Peyer's patch (tissue), 4 donors: ENCODE data around the gene MED28.

Source experiments
- CTCF ChIP-seq, 6 experiments: fragments of 450-650 bp in 4 of 6; fragments of 200-600 bp in 2 of 6; sonication (generic) in 1 of 6; IDR thresholded peaks; one replicate each; pipeline ENCODE4 v1.5.1; 2017 to 2019; ENCODE audit warnings: antibody characterized with exemption in 6 of 6, mild to moderate bottlenecking in 3 of 6, moderate library complexity in 1 of 6
- POLR2A ChIP-seq, 2 donors: fragments of 450-650 bp; IDR thresholded peaks; one replicate each; pipeline ENCODE4 v1.5.1; 2017; ENCODE audit warnings: antibody characterized with exemption in 2 of 2, mild to moderate bottlenecking in 2 of 2, moderate library complexity in 2 of 2

- TF ChIP-seq CTCF (IDR thresholded peaks at IDR 0.05), result no peak
- TF ChIP-seq POLR2A (IDR thresholded peaks at IDR 0.05), result no peak
Observed at GRCh38 chr4:17657849-17658248, 43.4 kb downstream of the MED28 start.
